Superior temporal gyrus (tissue), 1 donor: Measurements from ENCODE around the gene POMC.
"Not testable (repeated sequence)": the region's sequence is repeated elsewhere in the genome, so short reads cannot be mapped to it uniquely, and the experiment has no call there.

Source experiments
- DNase-seq: peaks from one replicate; pipeline ENCODE4 v3.0.0-alpha.2; 2016; ENCODE audit errors: extremely low spot score

The POMC gene

DNA sequence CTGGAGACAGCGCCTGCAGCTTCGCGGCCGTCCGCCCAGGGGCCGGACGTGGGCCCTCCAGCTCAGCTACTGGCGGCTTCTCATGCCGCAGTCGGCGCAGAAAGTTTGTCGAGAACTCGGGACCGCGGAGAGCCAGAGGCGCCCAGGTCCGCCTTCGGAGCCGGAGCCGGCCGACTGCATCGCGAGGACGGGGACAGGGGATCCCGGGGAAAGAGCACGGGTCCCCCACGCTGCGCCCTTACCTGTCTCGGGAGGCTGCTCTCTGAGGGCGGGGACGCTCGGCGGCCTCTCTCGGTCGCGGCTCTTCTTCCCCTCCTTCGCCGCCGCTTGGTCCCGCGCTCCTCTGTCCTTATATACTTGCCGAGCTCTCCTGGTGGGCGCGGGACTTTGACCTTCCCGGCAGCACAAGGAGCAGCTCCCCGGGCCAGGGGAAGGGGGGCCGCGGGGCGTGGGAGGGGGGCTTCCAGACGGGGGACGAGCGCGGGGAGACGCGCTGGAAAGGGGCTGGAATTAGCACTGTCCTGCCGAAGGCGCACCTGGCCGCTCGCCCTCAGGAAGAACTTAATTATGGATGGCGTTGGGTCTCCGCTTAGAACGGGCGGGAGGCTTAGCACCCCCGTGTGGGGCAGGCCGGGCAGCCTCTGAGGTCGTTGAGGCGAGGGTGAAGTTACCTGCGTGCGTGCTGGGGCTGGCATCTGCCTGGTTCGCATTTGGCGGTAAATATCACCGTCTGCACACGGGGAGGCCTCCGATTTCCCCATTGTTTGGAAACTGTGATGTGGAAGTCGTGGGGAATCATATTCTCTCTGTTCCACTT lies at the start of gene POMC:
POMC (minus strand) TSS at position 325 of the 817 bp plus-strand sequence. CDS start 3,808 bp downstream, outside the sequence.
- no peak for DNase-seq

- no peak for DNase-seq
Observed at GRCh38 chr2:25218100-25218499, 49.7 kb upstream of the POMC start.

- DNase-seq: no peak
Observed at GRCh38 chr2:25215948-25216679, 47.7 kb upstream of the POMC start.

DNA sequence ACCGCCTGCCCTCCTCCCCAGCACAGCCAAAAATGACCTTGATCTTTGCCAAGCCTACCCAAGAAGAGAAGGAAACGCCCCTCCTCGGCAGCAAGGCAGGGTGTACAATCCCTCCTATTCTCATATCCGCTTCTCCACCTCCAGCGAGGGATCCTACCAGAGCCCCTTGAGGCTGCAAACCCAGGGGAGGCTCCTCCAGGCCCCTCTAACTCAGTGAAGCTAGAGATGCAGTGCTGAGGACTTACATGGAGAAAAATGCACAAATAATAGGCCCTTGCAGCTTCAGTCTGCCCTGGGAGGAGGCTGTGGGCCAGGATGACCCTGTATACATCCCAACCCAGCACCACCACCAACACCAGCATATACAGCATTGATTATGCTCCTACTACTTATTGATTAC lies 46.9 kb upstream of the POMC start:
- DNase-seq: no peak

GRCh38 chr2:25213229-25213628 lies 44.8 kb upstream of the POMC start:
- DNase-seq: no peak

DNA sequence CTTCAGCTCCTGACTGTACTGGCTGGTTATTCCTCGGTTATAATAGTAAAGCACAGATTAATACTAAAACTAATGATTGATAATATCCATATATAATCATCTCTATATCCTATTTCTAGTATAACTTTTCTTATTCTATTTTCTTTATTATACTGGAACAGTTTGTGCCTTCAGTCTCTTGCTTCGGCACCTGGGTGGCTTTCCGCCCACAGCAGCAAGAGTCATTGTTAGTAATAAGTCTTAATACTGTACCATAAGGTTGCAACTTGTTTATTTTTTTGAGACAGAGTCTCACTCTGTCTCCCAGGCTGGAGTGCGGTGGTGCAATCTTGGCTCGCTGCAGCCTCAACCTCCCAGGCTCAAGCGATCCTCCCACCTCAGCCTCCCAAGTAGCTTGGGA lies 42.5 kb upstream of the POMC start:
- not testable (repeated sequence) for DNase-seq

- no peak for DNase-seq
Observed at GRCh38 chr2:25207078-25207545, 38.7 kb upstream of the POMC start.

DNA sequence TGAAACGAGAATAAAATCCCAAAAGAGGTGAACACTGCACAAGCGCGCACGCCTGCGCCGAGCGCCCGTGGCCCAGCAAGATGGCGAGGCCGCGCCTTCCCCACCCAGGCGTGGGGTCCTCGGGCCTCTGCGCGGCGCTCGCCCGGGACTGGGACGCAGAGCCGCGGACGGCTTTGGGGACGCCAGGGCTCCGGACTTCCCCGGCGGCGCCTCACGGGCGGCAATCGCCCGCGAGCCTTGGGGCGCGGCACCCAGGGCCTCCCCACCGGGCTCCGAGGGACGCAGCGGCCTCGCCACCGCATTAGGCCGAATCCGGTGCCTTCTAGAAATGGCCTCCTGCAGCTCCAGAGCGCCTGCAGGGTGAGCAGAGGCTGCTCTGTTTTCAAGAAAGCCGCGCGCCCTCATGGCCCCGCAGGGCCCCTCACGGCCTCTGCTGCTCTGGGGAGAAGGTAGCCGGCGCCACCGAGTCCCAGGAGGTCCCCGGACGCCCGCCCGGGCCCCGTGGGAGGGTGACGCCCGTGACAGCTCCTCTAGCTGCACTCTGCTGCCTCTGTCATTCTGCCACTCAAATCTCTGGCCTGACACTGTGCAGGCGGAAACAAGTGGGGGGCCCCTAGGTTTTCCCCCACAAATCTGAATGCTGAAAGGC lies 35.9 kb upstream of the POMC start:
- no peak for DNase-seq

- DNase-seq: no peak
Observed at GRCh38 chr2:25202275-25202674, 33.9 kb upstream of the POMC start.

- DNase-seq: no peak
Observed at GRCh38 chr2:25201794-25202193, 33.4 kb upstream of the POMC start.

DNA sequence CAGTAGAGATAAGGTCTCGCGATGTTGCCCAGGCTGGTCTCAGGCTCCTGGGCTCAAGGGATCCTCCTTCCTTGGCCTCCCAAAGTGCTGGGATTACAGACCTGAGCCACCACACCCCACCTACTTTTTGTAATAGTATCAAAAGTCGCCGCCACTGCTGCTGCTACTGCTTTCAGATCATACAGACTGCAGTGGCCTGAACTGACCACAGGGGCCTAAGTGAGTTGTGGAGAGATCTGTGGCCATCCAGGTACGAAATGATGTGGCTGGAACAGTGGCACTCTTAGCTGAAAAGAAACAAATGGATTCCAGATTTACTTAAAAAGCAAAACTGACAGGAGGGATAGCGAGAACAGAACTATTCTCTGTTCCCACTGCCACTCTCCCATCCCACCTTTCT lies 32.9 kb upstream of the POMC start:
- DNase-seq: no peak

DNA sequence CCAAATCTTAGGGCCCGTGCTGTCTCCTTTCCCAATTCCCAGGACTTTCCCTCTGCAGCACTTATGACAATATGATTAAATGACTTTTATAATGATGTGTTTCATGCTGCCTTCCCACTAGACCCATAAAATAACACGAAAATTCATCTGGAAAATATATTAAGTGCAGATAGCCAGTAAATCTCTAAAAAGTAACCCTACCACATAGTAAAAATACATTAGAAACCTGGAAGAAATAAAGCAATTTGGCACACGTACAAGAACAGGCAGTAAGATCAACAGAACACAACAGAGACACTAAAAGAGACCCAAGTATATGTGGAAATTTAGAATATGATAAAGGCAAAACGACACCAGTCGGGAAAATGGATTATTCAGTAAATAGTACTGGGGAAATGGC lies 30.2 kb upstream of the POMC start:
- no peak for DNase-seq

DNA sequence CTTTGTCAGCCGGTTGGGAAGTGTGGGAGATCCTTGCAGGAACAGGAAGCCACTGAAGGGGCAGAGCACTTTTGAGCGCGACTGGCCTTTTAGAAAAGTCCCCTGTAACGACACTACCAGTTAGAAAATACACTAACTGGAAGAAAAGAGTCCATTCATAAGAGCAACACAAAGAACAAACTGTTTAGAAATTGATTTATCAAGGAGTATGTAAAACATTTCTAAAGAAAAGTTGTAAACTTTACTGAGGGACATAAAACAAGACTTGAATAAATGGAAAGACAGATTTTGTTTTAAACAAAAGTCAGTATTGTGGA lies 29.8 kb upstream of the POMC start:
- no peak for DNase-seq

GRCh38 chr2:25197336-25198208 lies 29.2 kb upstream of the POMC start:
- DNase-seq: no peak

- no peak for DNase-seq
Observed at GRCh38 chr2:25194576-25195122, 26.3 kb upstream of the POMC start.

- DNase-seq: no peak
Observed at GRCh38 chr2:25190536-25190935, 22.2 kb upstream of the POMC start.

- no peak for DNase-seq
Observed at GRCh38 chr2:25188405-25188804, 20.0 kb upstream of the POMC start.

DNA sequence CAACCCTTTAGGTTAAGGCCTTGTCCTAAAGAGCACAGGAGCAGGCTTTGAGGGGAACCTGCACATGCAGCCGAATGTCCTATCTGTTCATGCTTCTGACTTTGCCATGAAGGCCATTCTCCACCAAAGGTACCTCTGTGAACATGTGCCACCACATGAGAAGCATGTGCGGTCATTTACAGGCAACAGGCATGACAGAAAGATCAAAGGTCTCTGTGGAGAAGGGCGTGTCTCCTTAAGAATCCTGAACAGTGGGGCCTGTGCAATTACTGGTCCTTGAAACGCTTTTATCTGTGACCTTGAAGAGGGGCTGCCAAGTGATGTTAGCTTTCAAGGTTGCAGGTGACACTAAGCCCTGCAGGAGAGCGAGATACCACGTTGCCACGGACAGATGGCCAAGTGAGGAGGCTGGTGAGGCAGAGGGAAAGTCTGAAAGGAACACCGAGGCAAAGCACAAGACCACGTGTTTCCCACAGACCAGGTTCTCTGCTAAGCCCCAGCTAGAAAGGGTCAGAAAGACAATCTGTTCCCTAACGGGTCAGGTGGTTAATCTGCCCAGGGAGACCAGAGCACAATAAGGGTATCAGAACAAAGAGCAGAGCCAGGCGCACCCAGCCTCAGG lies 19.5 kb upstream of the POMC start:
- DNase-seq: no peak

DNA sequence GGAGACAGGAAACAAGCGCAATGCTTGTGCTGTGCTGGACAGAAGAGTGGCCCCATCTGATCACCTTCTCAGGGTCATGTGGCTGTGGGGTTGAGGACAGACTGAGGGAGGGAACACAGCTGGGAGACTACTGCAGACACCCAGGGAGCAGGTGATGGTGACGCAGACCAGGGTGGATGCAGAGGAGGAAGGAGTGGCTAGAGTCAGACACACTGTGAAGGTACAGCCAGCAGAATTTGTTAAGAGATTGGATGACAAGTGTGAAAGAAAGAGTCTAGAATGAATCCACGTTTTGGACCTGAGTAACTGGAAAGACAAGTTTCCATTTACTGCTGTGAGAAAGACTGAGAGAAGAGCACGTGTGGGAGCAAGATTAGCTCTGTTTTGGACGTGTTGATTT lies 15.9 kb upstream of the POMC start:
- no peak for DNase-seq

- DNase-seq: no peak
Observed at GRCh38 chr2:25178976-25179375, 10.6 kb upstream of the POMC start.

GRCh38 chr2:25177211-25177611 lies 8.8 kb upstream of the POMC start:
- no peak for DNase-seq
